ENCODE results near the gene CAPZA3.
"Not testable (repeated sequence)": the region's sequence is repeated elsewhere in the genome, so short reads cannot be mapped to it uniquely, and the experiment has no call there.

The CAPZA3 gene

GRCh38 chr12:18737819-18738218 is at the start of gene CAPZA3, which contains the start of gene PLCZ1:
Gene CAPZA3, plus strand, starts transcription at chr12:18738119. Its CDS starts 150 bp downstream, at chr12:18738269.
Gene PLCZ1, minus strand, starts transcription at chr12:18738012. Its CDS starts 641 bp downstream, at chr12:18737371.
- TF ChIP-seq CTCF (conservative IDR thresholded peaks at IDR 0.05) = no peak

GRCh38 chr12:18689771-18690170 is 48.1 kb upstream of the CAPZA3 start:
- no peak for TF ChIP-seq CTCF (conservative IDR thresholded peaks at IDR 0.05)
- H3K27ac ChIP-seq = no peak overlapping the region

More at GRCh38 chr12:18737819-18738218, at the start of gene CAPZA3, which contains the start of gene PLCZ1:
- H3K27ac ChIP-seq = no peak within 1 kb of the TSS

GRCh38 chr12:18690653-18691052 is 47.3 kb upstream of the CAPZA3 start:
- H3K27ac ChIP-seq = no peak overlapping the region
- TF ChIP-seq CTCF (conservative IDR thresholded peaks at IDR 0.05) = no peak

- not testable (repeated sequence) for H3K27ac ChIP-seq
These were observed 43.9 kb upstream of the CAPZA3 start for GRCh38 chr12:18693986-18694385.

GRCh38 chr12:18696971-18697602 is 40.8 kb upstream of the CAPZA3 start:
- TF ChIP-seq CTCF (conservative IDR thresholded peaks at IDR 0.05) = no peak
- no peak overlapping the region for H3K27ac ChIP-seq

- H3K27ac ChIP-seq = no peak overlapping the region
- no peak for TF ChIP-seq CTCF (conservative IDR thresholded peaks at IDR 0.05)
These were observed 37.6 kb upstream of the CAPZA3 start for GRCh38 chr12:18700271-18700670.

- H3K27ac ChIP-seq = no peak overlapping the region
- TF ChIP-seq CTCF (conservative IDR thresholded peaks at IDR 0.05) = no peak
These were observed 34.6 kb upstream of the CAPZA3 start for GRCh38 chr12:18703321-18703720.

- no peak overlapping the region for H3K27ac ChIP-seq
- no peak for TF ChIP-seq CTCF (conservative IDR thresholded peaks at IDR 0.05)
These were observed 34.0 kb upstream of the CAPZA3 start for GRCh38 chr12:18703911-18704310.
